Stimulated activated CD8-positive, alpha-beta memory T cell treated with anti-CD3 and anti-CD28 coated beads, Interleukin-15, amount 100 ng/mL, for 1 hour (primary cell): ENCODE measurements around the gene SLC28A1.
"Not testable (repeated sequence)": the region's sequence is repeated elsewhere in the genome, so short reads cannot be mapped to it uniquely, and the experiment has no call there.

Source experiments
- DNase-seq: peaks from one replicate; pipeline ENCODE4 v3.0.0-alpha.2; 2020; ENCODE audit warnings: low read depth

The SLC28A1 gene

DNA sequence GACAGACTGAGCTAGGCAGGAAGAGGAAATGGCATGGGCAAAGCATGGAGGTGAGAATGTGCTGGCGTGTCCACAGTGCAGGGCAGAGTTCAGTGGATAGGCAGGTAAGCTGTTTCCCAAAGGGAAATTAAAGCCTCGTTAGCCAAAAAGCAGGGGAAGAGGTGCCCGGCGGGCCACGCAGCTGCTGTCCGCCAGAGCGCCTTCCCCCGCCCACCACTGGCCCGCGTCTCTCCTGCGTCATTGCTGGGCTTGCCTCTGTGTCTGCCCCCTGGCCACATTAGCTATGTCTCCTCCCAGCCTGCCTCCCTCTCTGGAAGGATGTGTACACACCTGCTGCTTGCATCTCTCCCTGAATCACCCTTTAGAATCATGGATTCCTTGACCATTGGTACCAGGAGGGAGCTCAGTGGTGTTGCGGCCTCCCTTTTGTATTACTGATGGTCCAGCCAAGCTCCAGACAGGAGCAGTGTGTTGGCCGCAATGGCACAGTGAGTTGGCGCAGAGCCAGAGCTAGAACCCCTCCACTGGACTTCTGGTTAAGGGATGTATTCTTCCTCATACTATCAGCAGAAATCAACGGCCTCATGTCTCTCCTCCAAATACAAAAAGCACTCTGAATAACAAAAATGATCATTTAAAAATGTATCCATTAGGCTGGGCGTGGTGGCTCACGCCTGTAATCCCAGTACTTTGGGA, 26.6 kb downstream of the SLC28A1 start:
- DNase-seq = no peak

DNA sequence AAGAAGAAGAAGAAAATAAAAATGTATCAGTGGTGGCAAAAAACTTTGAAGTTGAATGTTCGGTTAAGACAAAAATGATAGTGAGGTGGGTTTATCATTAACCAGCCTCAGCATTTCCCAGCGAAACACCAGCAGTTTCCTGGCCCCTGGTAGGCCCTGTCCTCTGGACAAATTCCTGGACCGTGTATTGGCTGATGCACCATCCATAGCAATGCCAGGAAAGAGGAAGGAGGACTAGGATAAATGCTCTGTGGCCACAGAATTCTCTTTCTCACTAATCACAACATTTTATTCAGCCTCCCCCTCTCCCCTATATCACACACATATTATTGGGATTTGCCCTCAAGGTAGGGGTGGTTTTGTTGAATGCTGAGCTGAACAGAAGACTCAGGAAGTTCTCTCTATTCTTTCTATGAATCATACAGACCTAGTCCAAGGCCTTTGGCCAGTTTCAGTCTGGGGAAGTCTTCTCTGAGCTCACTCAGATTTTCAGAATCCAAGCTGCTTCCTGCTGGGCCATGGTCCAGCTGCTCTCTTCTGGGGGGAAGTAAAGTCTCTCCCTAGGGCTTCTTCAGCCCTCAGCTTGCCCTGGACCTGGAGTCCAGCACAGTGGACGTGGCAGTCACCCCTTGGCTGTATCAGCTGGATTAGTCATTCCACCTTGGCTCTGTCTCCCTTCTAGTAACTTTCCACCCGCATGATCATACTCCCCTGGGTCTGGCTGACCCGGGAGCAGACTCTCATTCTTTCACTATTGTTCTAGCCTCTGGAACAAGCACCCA, 27.6 kb downstream of the SLC28A1 start:
- no peak for DNase-seq

- no peak for DNase-seq
These were observed 28.9 kb downstream of the SLC28A1 start for GRCh38 chr15:84913360-84913723.

DNA sequence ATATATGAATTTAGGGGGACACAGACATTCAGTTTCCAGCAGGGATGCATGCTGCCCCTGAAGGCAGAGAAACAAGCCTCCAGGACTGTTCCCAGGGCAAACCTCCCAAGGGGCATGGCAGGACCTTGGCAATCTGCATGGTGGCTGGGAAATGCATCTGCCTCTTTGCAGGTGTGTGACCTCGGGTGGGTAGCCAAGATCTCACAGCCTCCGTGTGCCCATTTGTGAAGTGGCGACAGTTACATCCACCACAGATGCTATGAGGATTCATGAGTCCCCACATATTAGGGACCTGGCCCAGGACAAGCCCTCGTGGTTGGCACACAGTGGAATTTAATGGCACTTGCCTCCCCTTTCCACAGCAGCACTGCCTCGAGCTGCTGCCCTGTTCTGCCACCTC, 29.9 kb downstream of the SLC28A1 start:
- DNase-seq = no peak

GRCh38 chr15:84914909-84915605, 30.6 kb downstream of the SLC28A1 start:
- no peak for DNase-seq

- DNase-seq = no peak
These were observed 31.1 kb downstream of the SLC28A1 start for GRCh38 chr15:84915606-84915958.

GRCh38 chr15:84917452-84917851, 33.0 kb downstream of the SLC28A1 start:
- DNase-seq = no peak

- no peak for DNase-seq
These were observed 34.7 kb downstream of the SLC28A1 start for GRCh38 chr15:84919106-84919667.

DNA sequence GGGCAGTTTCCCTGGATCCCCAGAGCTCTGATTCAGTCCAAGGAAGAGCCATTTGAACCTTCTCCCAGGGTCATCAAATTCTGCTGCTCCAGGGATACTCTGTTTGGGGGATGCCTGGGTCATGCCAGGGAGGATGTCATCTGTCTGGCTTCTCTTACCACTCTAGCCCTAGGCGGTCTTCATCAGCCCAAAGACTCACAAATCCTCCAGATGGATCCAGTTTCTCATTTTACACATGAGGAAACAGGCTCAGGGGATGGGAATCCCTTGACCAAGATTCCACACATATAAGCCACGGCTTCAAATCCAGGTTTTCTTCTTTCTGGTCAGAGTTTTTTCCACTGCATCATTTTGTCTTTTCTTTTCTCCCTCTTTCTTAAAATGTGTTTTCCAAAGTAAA, 36.7 kb downstream of the SLC28A1 start:
- no peak for DNase-seq

DNA sequence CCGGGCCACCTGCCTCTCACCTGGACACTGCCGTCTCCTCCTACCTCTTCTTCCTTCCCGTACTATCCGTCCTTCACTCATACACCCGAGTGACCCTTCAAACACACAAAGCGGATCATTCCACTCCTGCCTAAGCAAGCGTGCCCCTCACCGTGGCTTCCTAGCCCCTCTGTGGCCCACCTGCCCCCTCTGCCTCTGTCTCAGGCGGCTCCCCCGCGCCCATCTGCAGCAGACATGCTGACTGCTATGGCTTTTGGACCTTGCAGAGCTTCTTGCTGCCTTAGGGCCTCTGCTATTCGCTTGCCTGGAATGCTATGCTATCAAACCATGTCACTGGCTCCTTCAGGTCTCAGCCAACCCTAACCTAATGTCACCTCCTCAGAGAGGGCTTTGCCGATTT, 38.1 kb downstream of the SLC28A1 start:
- no peak for DNase-seq

- no peak for DNase-seq
These were observed 39.7 kb downstream of the SLC28A1 start for GRCh38 chr15:84924077-84924731.

GRCh38 chr15:84924821-84925569, 40.5 kb downstream of the SLC28A1 start:
- not testable (repeated sequence) for DNase-seq

DNA sequence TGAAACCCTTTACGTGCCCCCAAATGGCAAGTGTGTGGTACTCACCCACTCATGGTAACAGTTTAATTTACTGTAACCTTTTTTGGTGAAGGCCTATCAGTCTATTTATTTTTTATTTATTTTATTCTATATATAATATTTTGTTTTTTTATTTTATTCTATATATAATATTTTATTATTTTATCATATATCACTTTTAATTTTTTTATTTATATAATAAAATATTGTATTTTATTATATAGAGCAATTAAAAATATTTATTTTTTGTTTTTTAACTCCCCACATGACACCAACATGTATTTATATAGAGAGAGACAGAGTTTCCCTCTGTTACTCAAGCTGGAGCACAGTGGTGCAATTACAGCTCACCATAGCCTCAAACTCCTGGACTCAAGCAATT, 41.4 kb downstream of the SLC28A1 start:
- no peak for DNase-seq

- no peak for DNase-seq
These were observed 42.2 kb downstream of the SLC28A1 start for GRCh38 chr15:84926491-84927230.

GRCh38 chr15:84928843-84929168, 44.3 kb downstream of the SLC28A1 start:
- no peak for DNase-seq

GRCh38 chr15:84929795-84930603, 45.5 kb downstream of the SLC28A1 start:
- DNase-seq = no peak

DNA sequence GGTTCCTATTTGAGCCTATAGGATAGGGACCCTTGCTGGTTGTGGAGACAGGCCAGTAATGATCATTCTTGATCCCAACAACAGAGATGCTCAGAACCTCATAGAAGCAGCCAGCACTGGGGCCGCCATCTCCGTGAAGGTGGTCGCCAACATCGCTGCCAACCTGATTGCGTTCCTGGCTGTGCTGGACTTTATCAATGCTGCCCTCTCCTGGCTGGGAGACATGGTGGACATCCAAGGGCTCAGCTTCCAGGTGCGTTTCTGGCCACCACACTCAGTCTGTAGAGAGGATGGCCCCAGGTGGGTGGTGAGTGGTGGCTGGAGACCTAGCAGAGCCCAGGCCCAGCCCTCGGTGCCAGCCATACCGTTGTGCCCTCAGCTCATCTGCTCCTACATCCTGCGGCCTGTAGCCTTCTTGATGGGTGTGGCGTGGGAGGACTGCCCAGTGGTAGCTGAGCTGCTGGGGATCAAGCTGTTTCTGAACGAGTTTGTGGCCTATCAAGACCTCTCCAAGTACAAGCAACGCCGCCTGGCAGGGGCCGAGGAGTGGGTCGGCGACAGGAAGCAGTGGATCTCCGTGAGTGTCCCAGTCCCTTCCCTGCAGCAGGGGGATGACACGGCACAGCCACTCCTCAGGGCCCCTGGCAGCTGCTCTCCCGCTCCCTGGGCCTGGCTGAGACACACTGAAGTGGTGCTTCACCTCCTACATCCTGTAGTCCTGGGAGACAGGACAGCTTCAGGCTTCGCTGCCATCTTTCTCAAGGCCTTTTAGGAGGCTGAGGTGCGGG, 50.7 kb downstream of the SLC28A1 start:
- DNase-seq = no peak

- no peak for DNase-seq
These were observed 52.7 kb downstream of the SLC28A1 start for GRCh38 chr15:84937144-84937543.

- DNase-seq = no peak
These were observed 54.3 kb downstream of the SLC28A1 start for GRCh38 chr15:84938726-84939125.
